HG03103 (cell line): Measurements from ENCODE around the gene C16orf46.
"Not testable (repeated sequence)": the region's sequence is repeated elsewhere in the genome, so short reads cannot be mapped to it uniquely, and the experiment has no call there.

Experiments used
- ATAC-seq: cut with Tn5 transposase; IDR thresholded peaks from one replicate; pipeline ENCODE4 v1.9.1; 2021; ENCODE audit warnings: low read depth; ENCODE audit not compliant: unreplicated experiment

Gene C16orf46, protein sequence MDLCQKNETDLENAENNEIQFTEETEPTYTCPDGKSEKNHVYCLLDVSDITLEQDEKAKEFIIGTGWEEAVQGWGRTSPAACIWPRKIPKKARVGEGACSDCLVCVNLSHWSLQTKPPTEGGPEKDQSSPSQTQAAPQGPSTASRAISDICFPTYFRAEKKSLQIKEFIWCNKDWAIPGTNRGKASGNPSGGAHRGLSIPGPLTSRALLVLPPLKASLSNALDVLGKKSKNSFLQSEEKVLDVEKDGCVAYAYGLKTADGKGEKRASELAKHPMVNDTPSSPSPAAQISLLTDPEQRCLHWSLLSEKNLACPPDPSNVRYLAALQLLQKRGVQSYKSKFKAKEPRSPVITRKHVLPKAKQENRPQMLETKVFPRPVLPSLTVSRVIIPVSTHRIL

GRCh38 chr16:81077076-81077940 lies at the start of gene C16orf46:
Gene C16orf46, minus strand, starts transcription at chr16:81077238. Its CDS starts 13,283 bp downstream, at chr16:81063955.
- ATAC-seq: peak; percentile 93

DNA sequence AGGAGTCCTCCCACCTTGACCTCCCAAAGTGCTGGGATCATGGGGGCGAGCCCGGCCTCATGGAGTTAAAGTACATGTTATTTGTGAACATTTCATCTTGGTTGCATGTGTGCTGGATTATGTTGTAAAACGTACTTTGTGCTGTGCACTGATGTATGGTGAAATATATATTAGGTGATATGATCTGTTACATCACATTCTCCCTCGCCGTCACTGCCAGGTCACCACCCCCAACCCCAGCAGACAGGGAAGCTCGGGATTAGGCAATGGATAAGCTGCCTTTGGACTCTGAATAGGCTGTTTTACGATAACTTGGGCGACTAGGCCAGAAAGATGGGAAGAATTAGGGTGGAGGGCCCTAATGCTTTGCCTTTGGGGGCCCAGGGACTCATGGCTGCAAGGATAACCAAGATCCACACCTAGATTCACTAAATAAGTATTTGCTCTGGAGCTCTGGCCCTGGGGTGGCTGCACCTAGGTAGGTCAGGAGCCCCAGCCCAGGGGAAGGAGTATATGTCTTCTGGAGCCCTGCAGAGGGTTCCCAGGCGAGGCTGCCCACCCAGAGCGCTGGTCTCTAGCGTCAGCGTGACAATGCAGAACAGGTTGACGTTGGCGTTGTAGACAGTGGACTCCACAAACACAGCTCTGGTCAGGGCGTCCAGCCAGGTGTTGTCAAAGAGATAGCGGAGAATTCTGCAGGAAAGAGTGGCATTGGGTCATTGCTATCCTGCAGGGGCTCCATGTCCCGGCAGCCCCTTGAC lies 46.2 kb upstream of the C16orf46 start:
- ATAC-seq: no peak

- no peak for ATAC-seq
Observed at GRCh38 chr16:81121474-81121990, 44.5 kb upstream of the C16orf46 start.

- no peak for ATAC-seq
Observed at GRCh38 chr16:81117436-81117835, 40.4 kb upstream of the C16orf46 start.

- ATAC-seq: no peak
Observed at GRCh38 chr16:81116285-81116684, 39.2 kb upstream of the C16orf46 start.

DNA sequence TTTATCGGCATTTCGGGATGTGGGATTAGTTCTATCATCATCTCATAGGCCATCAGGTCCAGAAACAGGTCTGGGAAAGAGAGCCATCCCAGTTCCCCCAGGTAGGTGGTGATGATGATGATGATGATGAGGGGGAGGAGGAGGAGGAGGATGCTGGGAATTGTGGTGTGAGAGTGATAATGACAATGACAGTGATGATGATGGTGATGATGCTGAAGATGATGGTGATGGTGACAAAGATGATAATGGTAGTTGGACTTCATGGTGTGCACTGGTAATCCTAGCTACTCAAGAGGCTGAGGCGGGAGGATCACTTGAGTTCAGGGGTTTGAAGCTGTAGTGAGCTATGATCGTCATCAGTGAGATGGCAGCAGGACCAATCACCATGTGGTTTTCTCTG lies 35.4 kb upstream of the C16orf46 start:
- no peak for ATAC-seq

DNA sequence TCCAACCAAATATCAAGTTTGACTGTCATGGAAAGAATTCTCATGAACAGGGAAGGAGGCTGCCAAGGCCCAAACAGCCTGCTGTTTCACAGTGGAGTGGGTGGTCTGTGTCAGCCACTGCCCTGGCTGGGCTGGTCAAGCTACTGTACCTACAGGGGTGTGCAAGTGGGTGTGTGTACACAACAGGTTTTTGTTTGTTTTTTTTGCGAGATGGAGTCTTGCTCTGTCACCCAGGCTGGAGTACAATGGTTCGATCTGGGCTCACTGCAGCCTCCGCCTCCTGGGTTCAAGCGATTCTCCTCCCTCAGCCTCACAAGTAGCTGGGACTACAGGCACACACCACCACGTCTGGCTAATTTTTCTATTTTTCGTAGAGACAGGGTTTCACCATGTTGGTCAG lies 32.2 kb upstream of the C16orf46 start:
- not testable (repeated sequence) for ATAC-seq

DNA sequence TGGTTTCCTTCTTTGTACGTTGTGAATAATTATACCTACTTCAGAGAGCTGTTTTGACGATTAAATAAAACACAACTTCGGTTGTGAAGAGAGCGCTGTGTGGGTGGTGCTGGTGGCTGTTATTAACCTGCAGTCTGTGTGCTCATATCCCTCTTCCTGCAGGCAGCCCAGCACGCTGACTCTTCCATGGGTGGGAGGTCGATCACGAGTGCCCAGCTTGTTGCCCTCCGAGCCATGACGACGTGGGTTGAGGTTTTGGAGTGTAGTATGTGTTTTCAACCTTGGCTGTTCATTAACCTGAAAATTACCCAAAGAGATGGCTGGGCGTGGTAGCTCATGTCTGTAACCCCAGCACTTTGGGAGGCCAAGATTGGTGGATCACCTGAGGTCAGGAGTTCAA lies 30.5 kb upstream of the C16orf46 start:
- no peak for ATAC-seq

DNA sequence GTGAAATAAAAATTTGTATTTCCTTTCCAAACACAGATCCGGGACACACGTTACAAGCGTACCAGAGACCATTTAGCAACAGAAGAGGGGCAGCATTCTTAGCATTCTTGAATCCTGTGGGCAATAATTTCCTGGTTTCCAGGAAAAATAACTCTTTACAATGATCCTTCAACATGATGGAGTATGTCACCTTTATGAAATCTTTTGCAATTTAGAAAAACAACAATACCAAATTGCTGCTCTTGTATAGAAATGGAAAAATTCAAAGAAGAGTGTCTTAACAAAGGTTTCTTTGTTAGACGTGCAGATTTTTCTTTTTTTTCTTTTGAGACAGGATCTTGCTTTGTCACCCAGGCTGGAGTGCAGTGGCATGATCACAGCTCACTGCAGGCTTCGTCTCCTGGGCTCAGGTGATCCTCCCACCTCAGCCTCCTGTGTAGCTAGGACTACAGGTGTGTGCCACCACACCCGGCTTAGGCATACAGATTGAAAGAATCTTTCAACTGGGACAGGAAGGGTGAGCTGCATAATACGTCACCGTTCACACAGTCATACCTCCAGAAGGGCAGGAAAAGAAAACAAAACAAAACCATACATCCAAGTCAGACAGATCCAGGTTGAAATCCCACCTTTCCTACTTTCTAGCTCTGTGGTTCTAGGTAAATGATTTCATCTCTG lies 29.9 kb upstream of the C16orf46 start:
- ATAC-seq: no peak

DNA sequence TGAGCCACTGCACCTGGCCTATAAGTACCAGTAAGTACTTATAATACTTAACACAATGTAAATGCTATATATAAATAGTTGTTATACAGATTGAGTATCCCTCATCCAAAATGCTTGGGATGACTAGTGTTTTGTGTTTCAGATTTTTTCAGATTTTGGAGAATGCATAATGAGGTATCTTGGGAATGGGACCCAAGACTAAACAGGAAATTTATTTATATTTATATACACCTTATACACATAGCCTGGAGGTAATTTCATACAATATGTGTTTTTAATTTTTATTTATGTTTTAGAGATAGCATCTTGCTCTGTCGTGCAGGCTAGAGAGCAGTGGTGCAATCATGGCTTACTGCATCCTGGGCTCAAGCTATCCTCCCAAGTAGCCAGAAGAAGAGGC lies 28.9 kb upstream of the C16orf46 start:
- no peak for ATAC-seq

DNA sequence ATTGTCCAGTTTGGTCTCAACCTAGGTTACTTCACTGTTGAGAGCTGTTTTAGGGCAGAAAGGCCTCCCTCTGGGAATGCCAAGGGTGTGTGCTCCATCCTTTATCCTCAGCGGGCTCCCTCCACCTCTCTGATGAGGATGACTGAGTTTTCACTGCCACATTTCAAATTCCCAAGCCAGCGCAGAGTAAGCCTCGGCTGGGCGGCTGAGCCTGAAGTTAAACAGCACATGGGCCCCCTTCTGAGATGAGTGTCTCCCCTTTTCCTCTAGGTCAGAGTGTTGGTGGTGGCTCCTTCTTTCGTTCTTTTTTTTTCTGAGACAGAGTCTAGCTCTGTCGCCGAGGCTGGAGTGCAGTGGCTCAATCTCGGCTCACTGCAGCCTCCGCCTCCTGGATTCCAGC lies 24.7 kb upstream of the C16orf46 start:
- no peak for ATAC-seq

GRCh38 chr16:81099958-81100357 lies 22.9 kb upstream of the C16orf46 start:
- ATAC-seq: no peak

- ATAC-seq: no peak
Observed at GRCh38 chr16:81097230-81097629, 20.2 kb upstream of the C16orf46 start.

- ATAC-seq: no peak
Observed at GRCh38 chr16:81096715-81097208, 19.7 kb upstream of the C16orf46 start.

GRCh38 chr16:81095953-81096714 lies 19.1 kb upstream of the C16orf46 start, which contains the start of gene GCSH:
Gene GCSH, minus strand, starts transcription at chr16:81096395. Its CDS starts 117 bp downstream, at chr16:81096278.
- peak; percentile 98 for ATAC-seq

DNA sequence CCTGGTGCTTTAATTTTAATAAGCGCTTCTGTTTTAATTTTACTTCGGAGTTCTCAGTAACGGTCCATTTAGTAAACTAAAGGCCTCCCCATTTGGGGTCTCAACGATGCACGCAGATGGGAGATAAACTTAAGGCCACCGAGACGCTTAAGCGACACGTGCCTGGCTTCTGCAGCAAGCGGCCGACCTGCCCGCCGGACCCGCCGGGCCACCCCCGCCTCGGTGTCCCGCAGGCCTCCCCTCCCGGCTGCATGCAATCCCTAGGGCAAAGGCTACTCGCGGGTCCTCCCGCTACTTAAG lies 18.6 kb upstream of the C16orf46 start:
- no peak for ATAC-seq

DNA sequence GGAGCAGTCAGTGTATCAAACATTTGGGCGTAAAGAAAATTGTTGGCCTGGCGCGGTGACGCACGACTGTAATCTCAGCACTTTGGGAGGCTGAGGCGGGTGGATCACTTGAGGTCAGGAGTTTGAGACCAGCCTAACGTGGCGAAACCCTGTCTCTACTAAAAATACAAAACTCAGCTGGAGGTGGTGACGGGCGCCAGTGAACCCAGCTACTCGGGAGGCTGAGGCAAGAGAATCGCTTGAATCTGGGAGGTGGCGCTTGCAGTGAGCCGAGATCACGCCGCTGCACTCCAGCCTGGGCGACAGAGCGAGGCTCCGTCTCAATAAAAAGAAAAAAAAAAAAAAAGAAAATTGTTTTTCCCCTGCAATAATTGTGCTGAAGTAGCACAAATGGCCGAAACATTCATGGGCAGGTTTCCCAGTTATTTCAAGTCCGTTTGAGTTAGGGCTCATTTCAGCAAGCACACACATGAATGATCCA lies 17.8 kb upstream of the C16orf46 start:
- ATAC-seq: no peak

DNA sequence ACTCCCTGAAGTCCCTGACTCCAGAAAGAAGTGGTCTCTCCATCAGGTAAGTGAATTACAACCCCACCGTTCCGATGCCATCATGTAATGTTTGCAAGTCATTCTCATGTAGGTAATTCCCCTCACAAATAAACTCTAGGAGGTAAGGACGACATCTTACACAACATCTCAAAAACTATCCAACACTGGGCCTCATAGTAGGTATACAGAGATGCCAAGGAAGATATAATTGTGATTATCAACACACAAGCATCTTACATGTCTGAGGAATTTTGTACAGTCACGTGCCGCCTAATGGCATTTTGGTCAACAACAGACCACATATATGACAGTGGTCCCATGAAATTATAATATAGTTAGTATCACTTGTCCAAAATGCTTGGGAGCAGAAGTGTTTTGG lies 11.8 kb upstream of the C16orf46 start:
- ATAC-seq: no peak

DNA sequence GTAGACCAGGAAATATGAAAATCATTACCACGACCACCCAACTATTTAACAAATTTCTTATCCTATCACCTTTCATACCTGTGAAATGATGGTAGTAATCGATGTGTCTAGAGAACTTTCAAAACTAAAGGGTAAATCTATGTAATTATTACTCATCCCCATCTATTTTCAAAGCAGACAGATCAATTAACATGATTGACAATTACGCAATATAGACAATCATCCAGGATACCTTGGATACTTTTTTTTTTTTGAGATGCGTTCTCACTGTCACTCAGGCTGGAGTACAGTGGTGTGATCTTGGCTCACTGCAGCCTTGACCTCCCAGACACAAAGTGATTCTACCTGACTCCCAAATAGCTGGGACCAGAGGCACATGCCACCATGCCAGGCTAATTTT lies 4.0 kb upstream of the C16orf46 start:
- ATAC-seq: no peak
